Renal cortex interstitium (tissue), 11 donors: Measurements from ENCODE around the gene AQP5. TPM values are rescaled to one million over a fixed set of nuclear protein-coding genes. Genes with fewer than 3 reads are reported as not detected.
"Not testable (repeated sequence)": the region's sequence is repeated elsewhere in the genome, so short reads cannot be mapped to it uniquely, and the experiment has no call there.

Source experiments
- DNase-seq, 11 donors: peaks; one replicate each; pipeline ENCODE4 v3.0.0-alpha.2; 2013; ENCODE audit warnings: low read depth in 9 of 11, low spot score in 4 of 11; ENCODE audit errors: extremely low read depth in 1 of 11
- polyA plus RNA-seq, 3 donors: library from polyadenylated mRNA; unstranded; fragments of 120-200 nt; gene quantifications; one replicate each; pipeline ENCODE4 v1.2.1, GENCODE V29; 2013; ENCODE audit not compliant: insufficient read length in 3 of 3

Gene AQP5
- polyA plus RNA-seq, 3 donors: 1.2 to 3.6 (median 1.7) TPM

DNA sequence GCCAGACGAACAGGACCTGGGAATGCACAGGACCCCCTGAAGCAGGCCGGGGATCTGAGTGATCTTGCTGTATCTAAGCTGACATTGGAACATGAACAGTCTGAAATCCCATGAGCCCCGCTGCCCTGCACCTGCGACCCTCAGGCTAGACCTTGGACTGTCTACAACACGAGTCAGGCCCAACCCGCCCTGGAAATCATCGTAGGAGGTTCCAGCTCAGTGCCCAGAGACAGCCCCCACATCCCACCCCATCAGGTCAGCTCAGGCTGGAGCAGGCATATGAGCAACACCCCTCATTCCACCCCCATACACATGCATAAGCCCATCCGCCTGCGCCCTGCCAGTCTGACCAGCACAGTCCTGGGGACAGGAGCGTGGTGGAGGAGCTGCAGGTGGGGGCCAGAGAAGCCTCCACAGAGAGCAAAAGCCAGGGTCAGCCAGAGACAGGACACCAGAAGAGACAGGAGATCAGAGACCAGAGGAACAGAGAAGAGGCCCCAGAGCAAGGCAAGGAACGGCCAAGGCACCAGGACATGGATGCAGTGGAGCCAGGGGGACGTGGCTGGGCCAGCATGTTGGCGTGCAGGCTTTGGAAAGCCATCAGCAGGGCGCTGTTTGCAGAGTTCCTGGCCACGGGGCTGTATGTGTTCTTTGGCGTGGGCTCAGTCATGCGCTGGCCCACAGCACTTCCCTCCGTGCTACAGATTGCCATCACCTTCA is 11.1 kb downstream of the AQP5 start, which contains the start of gene AQP6:
Gene AQP6, plus strand, starts transcription at position 307 of the 720 bp plus-strand sequence. Its CDS starts 227 bp downstream, at position 534.
- no peak for DNase-seq

GRCh38 chr12:49973361-49973830 is 11.7 kb downstream of the AQP5 start:
- DNase-seq: no peak

DNA sequence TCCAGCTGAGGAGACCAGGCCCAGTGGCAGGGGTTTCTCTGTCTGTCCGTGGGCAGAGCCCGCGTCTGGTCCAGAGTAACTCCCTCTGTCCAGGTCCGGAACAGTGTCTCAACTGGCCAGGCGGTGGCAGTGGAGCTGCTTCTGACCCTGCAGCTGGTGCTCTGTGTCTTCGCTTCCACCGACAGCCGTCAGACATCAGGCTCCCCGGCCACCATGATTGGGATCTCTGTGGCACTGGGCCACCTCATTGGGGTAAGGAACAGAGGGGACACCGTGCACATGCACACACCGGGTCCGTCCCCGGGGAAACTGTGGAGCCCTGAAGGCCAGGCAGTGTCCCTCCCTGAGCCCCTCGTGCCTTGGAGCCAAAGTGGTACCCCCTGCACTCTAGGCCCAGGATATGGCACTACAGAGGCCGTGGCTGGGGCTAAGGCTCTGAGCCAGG is 12.6 kb downstream of the AQP5 start:
- DNase-seq: peak in 2 of 11 donors; percentile 40 to 65

GRCh38 chr12:49974677-49975317 is 13.1 kb downstream of the AQP5 start:
- DNase-seq: no peak

DNA sequence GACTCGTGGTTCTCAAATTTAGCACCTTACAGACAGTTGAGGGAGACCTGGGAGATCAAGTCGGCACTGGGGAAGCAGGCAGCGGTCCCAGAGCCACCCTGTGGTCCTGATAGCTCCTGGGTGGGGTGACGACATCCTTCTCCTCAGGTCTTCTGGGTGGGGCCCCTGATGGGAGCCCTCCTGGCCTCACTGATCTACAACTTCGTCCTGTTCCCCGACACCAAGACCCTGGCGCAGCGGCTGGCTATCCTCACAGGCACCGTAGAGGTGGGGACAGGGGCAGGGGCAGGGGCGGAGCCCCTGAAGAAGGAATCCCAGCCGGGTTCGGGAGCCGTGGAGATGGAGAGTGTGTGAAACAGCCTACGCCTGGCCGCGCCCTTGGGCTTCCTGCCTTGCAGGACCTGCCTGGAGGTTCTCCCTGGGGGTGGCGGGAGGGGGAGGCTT is 13.7 kb downstream of the AQP5 start:
- no peak for DNase-seq

DNA sequence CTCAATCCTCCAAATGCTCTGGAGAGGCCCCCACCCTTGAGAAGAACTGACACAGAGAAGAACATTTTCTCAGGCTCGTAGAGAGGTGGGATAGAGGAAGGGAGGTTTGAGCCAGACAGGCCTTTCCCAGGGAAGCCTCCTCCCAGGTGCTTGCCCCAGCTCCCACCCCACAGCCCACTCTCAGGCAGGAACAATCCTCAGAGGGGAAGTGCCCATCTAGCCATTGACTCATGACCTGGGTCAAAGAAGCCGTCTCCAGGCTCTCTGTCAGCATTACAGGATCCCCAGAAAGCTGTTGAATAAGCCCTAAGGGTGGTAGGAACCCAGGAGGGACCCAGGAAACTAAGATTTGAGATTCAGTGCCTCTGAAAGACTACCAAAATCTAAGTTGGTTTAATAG is 14.9 kb downstream of the AQP5 start:
- DNase-seq: no peak

- no peak for DNase-seq
These were observed 16.5 kb downstream of the AQP5 start for GRCh38 chr12:49978125-49978524.

GRCh38 chr12:49979016-49979586 is 17.4 kb downstream of the AQP5 start:
- DNase-seq: no peak

DNA sequence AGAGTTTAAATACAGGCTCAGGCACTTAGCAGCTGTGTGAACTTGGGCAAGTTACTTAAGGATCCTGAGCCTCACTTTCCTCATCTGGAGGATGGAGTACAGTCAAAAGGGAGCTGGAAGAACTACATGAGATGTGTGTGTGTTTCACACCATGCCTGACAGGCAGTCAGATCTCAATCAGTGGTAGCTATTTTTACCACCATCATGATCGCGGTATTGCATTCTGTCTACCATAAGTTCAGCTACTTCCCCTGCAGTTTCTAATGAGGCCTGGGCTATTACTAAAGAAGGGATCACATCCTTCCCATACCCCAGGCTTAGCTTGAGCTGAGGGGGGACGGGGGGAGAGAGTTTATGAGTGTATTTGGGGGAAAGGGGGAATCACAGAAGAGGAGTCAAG is 18.1 kb downstream of the AQP5 start:
- no peak for DNase-seq

DNA sequence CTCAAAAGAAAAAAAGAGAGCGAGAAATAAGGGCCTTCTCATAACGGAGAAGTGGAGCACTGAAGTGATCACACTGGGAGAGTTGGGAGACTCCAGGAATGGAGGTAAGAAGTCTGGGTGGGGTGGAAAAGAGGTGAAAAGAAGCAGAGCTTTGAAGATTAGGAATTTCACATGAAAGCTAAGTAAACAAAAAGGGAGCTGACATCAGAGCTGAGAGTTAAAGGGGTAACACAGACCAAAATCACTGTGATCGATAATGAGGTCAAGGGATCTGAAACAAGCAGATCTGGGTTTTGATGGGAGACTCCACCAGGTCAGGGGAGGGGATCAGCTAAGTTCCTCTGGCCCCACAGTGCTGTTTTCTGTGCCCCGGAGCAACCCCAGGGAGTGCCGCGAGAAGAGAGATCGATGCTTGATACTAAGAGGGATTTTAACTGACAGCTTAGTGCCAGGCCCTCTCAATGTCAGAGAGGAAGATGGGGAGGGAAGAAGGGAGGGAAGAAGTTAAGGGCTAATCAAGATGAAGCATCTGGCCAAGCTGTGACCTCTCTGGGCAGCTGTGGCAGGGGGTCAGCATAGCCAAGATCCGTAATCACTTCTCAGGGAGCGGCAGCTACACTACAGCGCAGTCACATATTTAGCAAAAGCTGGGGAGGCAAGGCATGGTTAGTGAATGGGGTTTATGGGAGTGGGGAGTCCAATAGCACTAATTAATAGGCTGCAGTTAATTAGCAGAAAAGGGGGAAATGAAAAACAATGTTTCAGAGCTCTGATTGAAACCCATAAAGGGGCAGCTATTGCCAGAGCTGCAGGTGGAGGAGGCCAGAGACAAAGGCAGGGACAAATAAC is 19.1 kb downstream of the AQP5 start:
- no peak for DNase-seq

DNA sequence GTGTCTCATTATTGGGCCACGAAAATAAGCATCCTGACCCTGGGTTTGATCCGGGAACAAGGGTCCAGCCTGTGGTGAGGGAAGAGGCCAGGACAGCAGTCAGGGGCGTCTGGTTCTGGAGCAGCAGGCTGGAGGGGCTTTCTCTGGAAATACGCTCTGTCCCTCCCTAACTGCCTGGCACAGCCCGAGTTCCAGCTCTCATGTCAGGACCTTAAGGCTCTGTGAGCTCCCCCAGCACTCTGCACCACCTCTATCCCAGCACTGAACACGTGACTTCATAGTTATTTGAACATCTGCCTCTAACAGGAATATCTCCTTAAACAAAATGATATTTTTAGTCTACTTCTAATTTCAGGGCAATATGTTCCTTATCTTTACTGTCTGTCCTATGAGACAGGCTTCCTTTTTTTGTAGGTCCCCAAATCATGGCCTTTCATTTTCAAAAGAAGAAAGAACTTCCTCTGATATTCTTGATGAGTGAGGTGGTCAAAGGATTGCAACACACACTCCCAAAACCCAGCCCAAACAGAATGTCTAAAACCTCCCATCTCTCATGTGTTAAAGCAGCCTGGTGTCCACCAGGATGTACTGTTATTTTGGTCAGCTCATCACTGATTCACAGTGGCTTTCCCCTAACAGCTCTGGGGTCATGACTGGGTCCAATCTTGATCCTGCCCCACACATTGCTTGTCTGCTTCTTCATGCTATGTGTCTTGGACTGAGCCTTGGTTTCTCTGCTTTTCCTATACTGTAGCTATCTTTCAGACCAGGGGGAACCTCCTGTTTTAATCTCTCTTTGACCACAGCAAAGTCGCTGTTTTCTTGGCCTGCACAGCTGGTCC is 20.8 kb downstream of the AQP5 start:
- no peak for DNase-seq

DNA sequence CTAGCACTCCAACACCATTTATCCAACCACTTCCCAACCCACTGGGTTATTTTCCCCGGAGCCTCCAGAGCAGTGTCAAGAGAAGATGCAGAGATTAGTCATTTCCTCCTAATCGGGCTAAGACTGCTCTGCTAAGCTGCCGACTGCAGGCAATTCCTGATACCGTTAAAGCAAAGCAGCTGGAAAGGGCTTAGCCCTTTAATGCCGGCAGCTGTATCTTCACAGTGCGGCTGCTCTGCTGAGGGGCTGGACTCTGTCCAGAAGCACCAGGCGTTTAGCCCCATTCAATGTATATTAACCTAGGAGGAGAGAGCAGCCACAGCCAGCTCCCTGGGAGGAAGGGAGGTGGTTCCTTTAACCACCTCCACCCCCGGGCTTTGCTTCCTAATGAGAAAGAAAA is 22.2 kb downstream of the AQP5 start:
- peak in 7 of 11 donors; percentile 57 to 78 (median 71) for DNase-seq

GRCh38 chr12:49984476-49985359 is 23.0 kb downstream of the AQP5 start:
- DNase-seq: no peak

DNA sequence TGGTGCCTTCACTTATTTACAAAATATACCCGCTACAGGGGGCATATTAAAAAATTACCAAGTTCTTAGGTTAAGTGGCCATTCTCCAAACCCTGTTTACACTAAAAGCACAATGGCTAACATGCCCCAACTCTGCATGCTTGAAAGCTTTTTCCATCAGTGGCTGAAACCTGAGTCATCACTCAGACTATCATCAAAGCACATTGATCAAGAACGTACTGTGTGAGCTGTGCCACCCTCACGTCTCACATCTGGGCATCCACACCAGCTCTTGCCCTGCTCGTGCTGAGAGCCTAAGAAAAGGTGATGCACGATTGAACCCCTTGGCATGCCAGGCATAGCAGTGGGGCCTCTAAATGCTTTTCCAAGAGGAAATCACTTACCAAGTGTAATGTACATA is 24.3 kb downstream of the AQP5 start:
- no peak for DNase-seq

DNA sequence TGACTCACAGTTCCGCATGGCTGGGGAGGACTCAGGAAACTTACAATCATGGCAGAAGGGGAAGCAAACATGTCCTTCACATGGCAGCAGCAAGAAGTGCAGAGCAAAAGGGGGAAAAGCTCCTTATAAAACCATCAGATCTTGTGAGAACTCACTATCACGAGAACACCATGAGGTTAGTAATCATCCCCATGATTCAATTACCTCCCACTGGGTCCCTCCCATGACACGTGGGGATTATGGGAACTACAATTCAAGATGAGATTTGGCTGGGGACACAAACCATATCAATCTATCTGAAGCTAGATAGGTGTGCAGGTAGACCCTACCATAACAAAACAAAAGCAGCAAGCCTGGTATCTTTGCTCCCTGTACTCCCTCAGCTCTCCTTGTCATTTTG is 24.8 kb downstream of the AQP5 start:
- not testable (repeated sequence) for DNase-seq

DNA sequence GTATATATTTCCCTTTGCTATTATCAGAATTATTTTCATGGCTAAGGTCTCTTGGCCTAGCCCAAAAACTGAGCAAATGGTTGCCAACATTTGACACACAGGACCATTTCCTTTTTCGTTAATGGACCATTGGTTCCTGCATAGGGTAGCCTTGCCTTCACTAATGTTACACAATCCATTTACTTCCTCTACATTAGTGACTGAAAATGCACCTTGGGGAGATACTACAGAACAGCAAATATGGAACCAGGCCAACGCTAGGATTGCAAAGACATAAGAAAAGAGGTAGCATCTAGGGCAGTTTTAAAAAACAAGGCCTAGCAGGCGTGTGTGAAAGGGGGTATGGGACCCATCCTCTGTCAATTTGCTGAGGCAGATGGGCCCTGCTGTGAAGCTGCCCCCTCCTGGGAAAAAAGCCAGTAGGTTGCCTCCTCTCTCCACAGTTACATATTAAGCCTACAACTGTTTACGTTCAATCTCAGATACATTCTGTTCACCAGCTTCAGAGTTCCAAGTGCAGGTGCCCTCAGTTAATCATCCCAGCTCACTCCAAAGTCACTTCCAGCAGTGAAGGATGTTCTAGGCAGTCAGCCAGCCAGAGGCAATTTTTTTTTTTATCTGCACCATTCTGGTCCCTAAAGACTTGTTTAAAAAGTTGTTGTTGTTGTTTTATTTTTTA is 26.1 kb downstream of the AQP5 start:
- no peak for DNase-seq

DNA sequence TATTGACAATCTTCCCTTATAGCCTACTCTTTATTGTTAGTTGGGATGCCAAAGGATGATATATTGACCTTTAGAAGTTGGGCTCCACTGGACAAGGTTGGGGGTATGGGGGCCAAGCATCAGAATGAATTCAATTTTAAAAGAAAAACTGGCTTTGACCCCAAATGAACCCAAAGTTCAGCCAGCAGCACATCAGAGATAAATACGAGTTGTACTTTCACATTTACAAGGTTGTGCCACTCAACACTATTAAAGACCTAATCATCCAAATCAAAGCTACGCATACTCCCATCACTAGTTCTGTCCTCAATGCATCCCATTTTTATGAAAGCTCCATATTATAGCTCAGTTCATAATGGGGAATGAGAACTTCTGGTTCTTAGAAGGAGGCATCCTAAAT is 27.7 kb downstream of the AQP5 start:
- DNase-seq: not testable (repeated sequence)
